ENCODE measurements around the gene HOXB9.

Gene HOXB9

GRCh38 chr17:48637323-48638260, 11.4 kb upstream of the HOXB9 start:
- DNase-seq: no peak

GRCh38 chr17:48636177-48637018, 10.2 kb upstream of the HOXB9 start:
- peak; percentile 71 for DNase-seq

- DNase-seq: no peak
These were observed 8.5 kb upstream of the HOXB9 start for GRCh38 chr17:48634493-48635208.

GRCh38 chr17:48633266-48633677, 7.1 kb upstream of the HOXB9 start:
- no peak for DNase-seq

- DNase-seq: no peak
These were observed 6.6 kb upstream of the HOXB9 start for GRCh38 chr17:48632579-48633265.

- DNase-seq: no peak
These were observed 5.8 kb upstream of the HOXB9 start for GRCh38 chr17:48631693-48632578.

GRCh38 chr17:48630925-48631692, 5.0 kb upstream of the HOXB9 start:
- DNase-seq: no peak

GRCh38 chr17:48630009-48630924, 4.1 kb upstream of the HOXB9 start:
- no peak for DNase-seq

GRCh38 chr17:48629411-48629759, 3.2 kb upstream of the HOXB9 start:
- no peak for DNase-seq

- DNase-seq: no peak
These were observed 2.7 kb upstream of the HOXB9 start for GRCh38 chr17:48628649-48629410.

- no peak for DNase-seq
These were observed 1.7 kb upstream of the HOXB9 start for GRCh38 chr17:48627623-48628521.

- no peak for DNase-seq
These were observed 1.0 kb upstream of the HOXB9 start for GRCh38 chr17:48627118-48627597.

- DNase-seq: peak; percentile 39
These were observed 488 bp downstream of the HOXB9 start for GRCh38 chr17:48625495-48626244.

GRCh38 chr17:48624544-48625494, 1.3 kb downstream of the HOXB9 start:
- DNase-seq: peak; percentile 24

GRCh38 chr17:48624118-48624517, 2.0 kb downstream of the HOXB9 start:
- DNase-seq: no peak

Data from CD4-positive, alpha-beta T cell treated with Interleukin-6 for 4 hours (primary cell).